ENCODE measurements around the gene RAB28.

- no peak for TF ChIP-seq CTCF (IDR thresholded peaks at IDR 0.05; ENCODE audit: insufficient read depth, low read depth, low read length)
- TF ChIP-seq EZH2 (IDR thresholded peaks at IDR 0.05; ENCODE audit: insufficient read depth, low read length): no peak
Measured at GRCh38 chr4:13483136-13483767, 888 bp downstream of the RAB28 start.
